CD4-positive, alpha-beta T cell (primary cell): ENCODE results near the gene TAC4. TPM values are rescaled to one million over a fixed set of nuclear protein-coding genes. Genes with fewer than 3 reads are reported as not detected.

Experiments
- ATAC-seq: fragments of 200-7000 bp; cut with Tn5 transposase; one replicate; pipeline ENCODE4 v1.10.0; 2022; ENCODE audit warnings: mild to moderate bottlenecking; ENCODE audit not compliant: poor library complexity
- CTCF ChIA-PET: fragments of 350-600 bp; sonication (Branson Sonifier 250); formaldehyde crosslinking; loops from one replicate; lab custom pipeline; 2021; ENCODE audit warnings: antibody characterized with exemption, inconsistent platforms; lab: Charles Lee
- POLR2A ChIA-PET: fragments of 350-600 bp; sonication (Branson Sonifier 250); formaldehyde crosslinking; loops from one replicate; lab custom pipeline; 2021; ENCODE audit warnings: antibody characterized with exemption, inconsistent platforms; lab: Charles Lee
- DNase-seq, 14 experiments: peaks; one replicate each; pipeline ENCODE4 v3.0.0-alpha.2; 2013 to 2020; ENCODE audit warnings: mixed read lengths in 2 of 14
- H3K27ac ChIP-seq, 2 donors: one replicate each; pipeline versions ENCODE4 v1.5.1 to v1.7.0; 2013; ENCODE audit warnings: low read length in 2 of 2, low read depth in 1 of 2, mild to moderate bottlenecking in 1 of 2
- H3K27me3 ChIP-seq, 2 experiments: 1 replicate in 1 of 2; 2 replicates in 1 of 2; pipeline versions ENCODE4 v1.6.1 to v1.7.0; 2013; ENCODE audit warnings: low read length in 2 of 2, control low read depth in 1 of 2, mild to moderate bottlenecking in 1 of 2, moderate library complexity in 1 of 2; ENCODE audit not compliant: insufficient read depth in 2 of 2, control insufficient read depth in 1 of 2
- H3K36me3 ChIP-seq: one replicate; pipeline ENCODE4 v1.6.1; 2013; ENCODE audit warnings: low read length, control low read depth; ENCODE audit not compliant: insufficient read depth
- H3K4me1 ChIP-seq: one replicate; pipeline ENCODE4 v1.6.1; 2013; ENCODE audit warnings: low read length, control low read depth; ENCODE audit not compliant: insufficient read depth
- H3K4me3 ChIP-seq: one replicate; pipeline ENCODE4 v1.5.1; 2013; ENCODE audit warnings: mild to moderate bottlenecking, low read length, moderate library complexity
- H3K9me3 ChIP-seq, 2 experiments: 1 replicate in 1 of 2; 2 replicates in 1 of 2; pipeline versions ENCODE4 v1.6.1 to v1.7.0; 2013; ENCODE audit warnings: low read length in 2 of 2, mild to moderate bottlenecking in 2 of 2, control low read depth in 1 of 2, moderate library complexity in 1 of 2; ENCODE audit not compliant: control insufficient read depth in 1 of 2, insufficient read depth in 1 of 2
- H3K27ac Mint-ChIP-seq: one replicate; pipeline ENCODE4 v1.8.0; 2020; ENCODE audit warnings: mixed read lengths
- H3K27me3 Mint-ChIP-seq: one replicate; pipeline ENCODE4 v1.8.0; 2021; ENCODE audit warnings: mixed read lengths
- H3K36me3 Mint-ChIP-seq: one replicate; pipeline ENCODE4 v1.8.0; 2021; ENCODE audit warnings: low read depth, mixed read lengths
- H3K4me1 Mint-ChIP-seq: one replicate; pipeline ENCODE4 v1.8.0; 2021; ENCODE audit warnings: low read depth, mixed read lengths
- H3K4me3 Mint-ChIP-seq: one replicate; pipeline ENCODE4 v1.8.0; 2020; ENCODE audit warnings: mild to moderate bottlenecking, mixed read lengths
- H3K9me3 Mint-ChIP-seq: one replicate; pipeline ENCODE4 v1.8.0; 2020; ENCODE audit warnings: mixed read lengths
- CTCF ChIP-seq: fragments of 200-600 bp; IDR thresholded peaks from one replicate; pipeline ENCODE4 v1.8.0; 2022; ENCODE audit warnings: antibody characterized with exemption, mild to moderate bottlenecking
- intact Hi-C, 2 experiments: fragments of 100-400 bp; cut with DNase I in 1 of 2; cut with micrococcal nuclease in 1 of 2; formaldehyde crosslinking; loops; one replicate each; pipeline versions ENCODE4 v1.15.1 to v1.9.0; 2023 to 2025; cut with DNase I, micrococcal nuclease
- total RNA-seq, 174 experiments: library from RNA in 2 of 174; stranded (reverse) in 2 of 174; gene quantifications; one replicate each; pipeline ENCODE4 v1.2.3 and lab custom pipeline; 2021 to 2026

The TAC4 gene
- total RNA-seq, 2 experiments from 2014 or later: not detected

- TF ChIP-seq CTCF: peak; percentile 97
- H3K27ac Mint-ChIP-seq: no peak overlapping the region
- H3K4me3 Mint-ChIP-seq: no peak overlapping the region
- H3K27me3 Mint-ChIP-seq: peaks cover 57% of the 10 kb centered on the region
- ChIA-PET POLR2A (interaction anchor here (1.2 to 1.4 kb wide), 2 partner anchors 116 to 117 kb away, joined by 7 to 9 read pairs; no protein-coding TSS in a partner anchor), CTCF (interaction anchor here (0.6 to 2.3 kb wide), 6 partner anchors 13 to 351 kb away, joined by 3 to 37 read pairs (median 3); partner anchors contain the start of genes DLX3 and ITGA3)
- no peaks in the 10 kb centered on the region for H3K36me3 Mint-ChIP-seq
- ATAC-seq (peak; percentile 99), DNase-seq (peak; percentile 36 to 82 (median 64))
- H3K36me3 ChIP-seq: no peaks in the 10 kb centered on the region
- no peaks in the 10 kb centered on the region for H3K9me3 Mint-ChIP-seq
- H3K9me3 ChIP-seq: peaks cover 0 to 7% of the 10 kb centered on the region in 2 experiments
- peaks cover 6% of the 10 kb centered on the region for H3K4me1 Mint-ChIP-seq
- peak overlapping the region; percentile 16 for H3K4me3 ChIP-seq
- peaks cover 42 to 43% of the 10 kb centered on the region in 2 experiments for H3K27me3 ChIP-seq
- intact Hi-C loops: loop anchor here (1.0 to 5.0 kb wide), 3 partner anchors 72 to 118 kb away; no protein-coding TSS in a partner anchor
- no peak overlapping the region for H3K27ac ChIP-seq
- H3K4me1 ChIP-seq: peaks cover 9% of the 10 kb centered on the region
These were observed 32.6 kb upstream of the TAC4 start for GRCh38 chr17:49880291-49881053.

GRCh38 chr17:49878931-49879904, 31.3 kb upstream of the TAC4 start:
- Histone ChIP-seq H3K27me3 (peaks cover 39 to 43% of the 10 kb centered on the region in 2 experiments), H3K4me3 (no peak overlapping the region), H3K27ac (no peak overlapping the region), H3K9me3 (peaks cover 0 to 7% of the 10 kb centered on the region in 2 experiments), H3K36me3 (no peaks in the 10 kb centered on the region), H3K4me1 (peaks cover 9% of the 10 kb centered on the region)
- H3K27ac Mint-ChIP-seq: no peak overlapping the region
- no peak for TF ChIP-seq CTCF
- ATAC-seq: no peak
- H3K4me3 Mint-ChIP-seq: no peak overlapping the region
- ChIA-PET POLR2A (no interaction called here), CTCF (interaction anchor here (0.7 to 2.3 kb wide), 2 partner anchors 117 to 118 kb away, joined by 3 to 37 read pairs; partner anchors contain the start of gene DLX3)
- peaks cover 58% of the 10 kb centered on the region for H3K27me3 Mint-ChIP-seq
- H3K4me1 Mint-ChIP-seq: peaks cover 6% of the 10 kb centered on the region
- no peaks in the 10 kb centered on the region for H3K9me3 Mint-ChIP-seq
- no peaks in the 10 kb centered on the region for H3K36me3 Mint-ChIP-seq
- peak in 1 of 14 experiments; percentile 4 for DNase-seq
- intact Hi-C loops: no loop called here

DNA sequence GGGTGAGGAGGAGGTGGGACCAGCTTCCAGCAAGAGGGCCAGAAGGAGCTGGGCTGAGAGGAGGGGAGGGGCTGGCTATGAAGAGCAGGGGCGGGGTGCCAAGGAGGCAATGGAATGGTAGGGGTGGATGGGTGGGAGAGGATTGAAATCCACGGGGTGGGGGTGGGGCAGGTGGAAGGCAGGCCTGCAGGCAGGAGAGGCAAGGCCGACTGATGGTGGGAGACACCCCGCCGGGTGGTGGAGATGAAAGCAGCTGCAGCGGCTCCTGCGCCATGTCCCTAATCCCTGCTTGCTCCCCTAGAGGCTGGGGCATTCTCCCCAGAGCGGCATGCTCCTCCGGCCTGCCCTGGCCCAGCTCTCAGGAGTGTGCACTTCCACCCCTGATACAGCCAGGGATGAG, 27.8 kb upstream of the TAC4 start:
- TF ChIP-seq CTCF: no peak
- Histone ChIP-seq H3K4me3 (no peak overlapping the region), H3K36me3 (no peaks in the 10 kb centered on the region), H3K4me1 (peaks cover 24% of the 10 kb centered on the region), H3K9me3 (peaks cover 0 to 7% of the 10 kb centered on the region in 2 experiments), H3K27me3 (peaks cover 10 to 13% of the 10 kb centered on the region in 2 experiments), H3K27ac (no peak overlapping the region)
- POLR2A ChIA-PET: no interaction called here
- no peak for ATAC-seq
- no peak overlapping the region for H3K4me3 Mint-ChIP-seq
- no peaks in the 10 kb centered on the region for H3K9me3 Mint-ChIP-seq
- H3K4me1 Mint-ChIP-seq: peaks cover 25% of the 10 kb centered on the region
- CTCF ChIA-PET: interaction anchor here (1.6 kb wide), 1 partner anchor 123 kb away, joined by 5 read pairs; no protein-coding TSS in a partner anchor
- peaks cover 30% of the 10 kb centered on the region for H3K27me3 Mint-ChIP-seq
- H3K27ac Mint-ChIP-seq: no peak overlapping the region
- no peaks in the 10 kb centered on the region for H3K36me3 Mint-ChIP-seq
- DNase-seq: no peak
- intact Hi-C loops: no loop called here
